Testis (tissue), 3 donors: ENCODE data around the gene SIK2. TPM values are rescaled to one million over a fixed set of nuclear protein-coding genes. Genes with fewer than 3 reads are reported as not detected.

ENCODE experiments used
- DNase-seq: peaks from one replicate; pipeline ENCODE4 v3.0.0-alpha.2; 2019
- H3K27ac ChIP-seq, 2 donors: fragments of 200-600 bp; sonication (generic); one replicate each; pipeline ENCODE4 v1.5.1; 2019
- H3K27me3 ChIP-seq: fragments of 200-600 bp; sonication (generic); one replicate; pipeline ENCODE4 v1.5.1; 2019
- H3K36me3 ChIP-seq: fragments of 200-600 bp; sonication (generic); one replicate; pipeline ENCODE4 v1.5.1; 2017; ENCODE audit warnings: low read depth; ENCODE audit errors: missing control alignments
- H3K4me1 ChIP-seq: fragments of 200-600 bp; sonication (generic); one replicate; pipeline ENCODE4 v1.5.1; 2019
- H3K4me3 ChIP-seq, 2 donors: fragments of 200-600 bp; sonication (generic); one replicate each; pipeline ENCODE4 v1.5.1; 2017 to 2019
- H3K9me3 ChIP-seq: fragments of 200-600 bp; sonication (generic); one replicate; pipeline ENCODE4 v1.5.1; 2017
- POLR2A ChIP-seq: fragments of 450-650 bp; IDR thresholded peaks from one replicate; pipeline ENCODE4 v1.6.1; 2017; ENCODE audit warnings: antibody characterized with exemption, mild to moderate bottlenecking, moderate library complexity
- WGBS, 2 donors: methylation state at CpG; one replicate each; pipeline ENCODE4 v1.1.5; 2018; 5-methylcytosine and 5-hydroxymethylcytosine counted together
- intact Hi-C: fragments of 100-400 bp; cut with DNase I; formaldehyde crosslinking; loops from one replicate; pipeline ENCODE4 v1.15.1; 2023; ENCODE audit warnings: low total_unique reads
- polyA plus RNA-seq: library from polyadenylated mRNA; stranded (reverse); fragments of 350-450 nt; fragmentation: Illumina TruSeq; extraction: RNeasy Lipid Tissue Mini Kit (QIAGEN cat#74804); gene quantifications from one replicate; pipeline ENCODE4 v1.2.3, GENCODE V29; 2014; ENCODE audit warnings: low read depth, low replicate concordance; ENCODE audit not compliant: insufficient read depth
- total RNA-seq, 2 donors: library from RNA; depleted of rRNA; stranded (reverse); fragments of >200 nt; gene quantifications; one replicate each; pipeline ENCODE4 v1.2.3, GENCODE V29; 2016
- TF ChIP-seq, protein P1 (sequence below), 3 experiments: fragments of 450-650 bp in 2 of 3; fragments of 200-600 bp in 1 of 3; sonication (generic) in 1 of 3; IDR thresholded peaks; one replicate each; pipeline ENCODE4 v1.5.1; 2016 to 2019; ENCODE audit warnings: antibody characterized with exemption in 3 of 3, mild to moderate bottlenecking in 2 of 3, moderate library complexity in 1 of 3

The SIK2 gene
- total and polyA plus RNA-seq, 3 donors from 2014 or later = 7.6 to 9.8 (median 8.9) TPM

DNA sequence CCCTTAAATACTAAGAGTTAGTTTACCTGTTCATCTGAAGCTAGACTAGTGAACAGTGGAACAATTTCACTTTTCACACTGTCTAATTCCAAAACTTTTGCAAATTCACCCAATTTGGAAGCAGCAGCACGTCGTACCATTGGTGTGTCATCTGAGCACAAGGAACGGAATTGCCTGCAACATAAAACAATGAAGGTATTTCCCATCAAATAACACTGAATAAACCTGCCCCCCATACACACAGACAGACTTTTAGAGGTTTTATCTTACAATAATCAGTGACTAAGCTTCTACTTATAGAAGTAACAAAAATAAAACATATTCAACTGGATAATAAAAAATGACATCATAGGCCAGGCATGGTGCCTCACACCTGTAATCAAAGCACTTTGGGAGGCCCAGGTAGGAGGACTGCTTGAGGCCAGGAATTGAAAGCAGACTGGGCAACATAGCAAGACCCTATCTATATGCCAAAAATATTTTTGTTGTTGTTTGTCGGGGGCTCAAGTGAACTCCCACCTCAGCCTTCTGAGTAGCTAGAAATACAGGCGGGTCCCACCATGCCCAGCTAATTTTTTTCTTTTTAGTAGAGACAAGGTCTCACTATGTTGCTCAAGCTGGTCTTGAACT is 157.6 kb downstream of the SIK2 start:
- intact Hi-C loops = no loop called here
- no peaks in the 10 kb centered on the region for H3K36me3 ChIP-seq
- no peaks in the 10 kb centered on the region for H3K27me3 ChIP-seq
- DNase-seq = no peak
- WGBS, 2 donors = 75 to 86% methylated on average over 5 of the region's 5 CpGs
- no peaks in the 10 kb centered on the region for H3K9me3 ChIP-seq
- H3K4me1 ChIP-seq = peaks cover 13% of the 10 kb centered on the region
- peak overlapping the region in 1 of 2 donors; percentile 36 for H3K27ac ChIP-seq
- no peak overlapping the region for H3K4me3 ChIP-seq
- TF ChIP-seq POLR2A = no peak
- TF ChIP-seq, protein P1, sequence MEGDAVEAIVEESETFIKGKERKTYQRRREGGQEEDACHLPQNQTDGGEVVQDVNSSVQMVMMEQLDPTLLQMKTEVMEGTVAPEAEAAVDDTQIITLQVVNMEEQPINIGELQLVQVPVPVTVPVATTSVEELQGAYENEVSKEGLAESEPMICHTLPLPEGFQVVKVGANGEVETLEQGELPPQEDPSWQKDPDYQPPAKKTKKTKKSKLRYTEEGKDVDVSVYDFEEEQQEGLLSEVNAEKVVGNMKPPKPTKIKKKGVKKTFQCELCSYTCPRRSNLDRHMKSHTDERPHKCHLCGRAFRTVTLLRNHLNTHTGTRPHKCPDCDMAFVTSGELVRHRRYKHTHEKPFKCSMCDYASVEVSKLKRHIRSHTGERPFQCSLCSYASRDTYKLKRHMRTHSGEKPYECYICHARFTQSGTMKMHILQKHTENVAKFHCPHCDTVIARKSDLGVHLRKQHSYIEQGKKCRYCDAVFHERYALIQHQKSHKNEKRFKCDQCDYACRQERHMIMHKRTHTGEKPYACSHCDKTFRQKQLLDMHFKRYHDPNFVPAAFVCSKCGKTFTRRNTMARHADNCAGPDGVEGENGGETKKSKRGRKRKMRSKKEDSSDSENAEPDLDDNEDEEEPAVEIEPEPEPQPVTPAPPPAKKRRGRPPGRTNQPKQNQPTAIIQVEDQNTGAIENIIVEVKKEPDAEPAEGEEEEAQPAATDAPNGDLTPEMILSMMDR (IDR thresholded peaks at IDR 0.05) = no peak

DNA sequence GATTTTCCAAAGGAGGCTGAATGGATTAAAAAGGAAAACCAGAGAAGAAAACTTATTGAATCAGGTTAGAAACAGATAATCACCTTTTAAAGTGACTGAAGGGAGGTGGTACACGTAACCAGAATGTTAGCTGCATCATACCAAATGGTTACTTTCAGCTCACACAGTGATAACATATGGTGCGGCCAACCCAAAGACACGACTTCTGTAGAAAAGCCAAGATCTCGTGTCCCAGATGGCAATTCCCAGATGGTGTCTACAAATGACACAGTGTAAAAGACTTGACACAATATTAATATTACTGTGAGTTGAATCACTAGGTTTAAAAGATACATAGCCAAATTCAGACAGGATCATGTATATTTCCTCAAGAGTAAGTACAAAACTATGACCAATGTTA is 158.8 kb downstream of the SIK2 start:
- Histone ChIP-seq H3K27ac (no peak overlapping the region), H3K9me3 (no peaks in the 10 kb centered on the region), H3K4me1 (peaks cover 17% of the 10 kb centered on the region), H3K4me3 (no peak overlapping the region), H3K27me3 (no peaks in the 10 kb centered on the region), H3K36me3 (no peaks in the 10 kb centered on the region)
- no peak for DNase-seq
- WGBS, 2 donors = 68 to 74% methylated on average over 4 of the region's 4 CpGs
- intact Hi-C loops = no loop called here
- no peak for TF ChIP-seq POLR2A
- TF ChIP-seq, protein P1 (IDR thresholded peaks at IDR 0.05) = no peak

DNA sequence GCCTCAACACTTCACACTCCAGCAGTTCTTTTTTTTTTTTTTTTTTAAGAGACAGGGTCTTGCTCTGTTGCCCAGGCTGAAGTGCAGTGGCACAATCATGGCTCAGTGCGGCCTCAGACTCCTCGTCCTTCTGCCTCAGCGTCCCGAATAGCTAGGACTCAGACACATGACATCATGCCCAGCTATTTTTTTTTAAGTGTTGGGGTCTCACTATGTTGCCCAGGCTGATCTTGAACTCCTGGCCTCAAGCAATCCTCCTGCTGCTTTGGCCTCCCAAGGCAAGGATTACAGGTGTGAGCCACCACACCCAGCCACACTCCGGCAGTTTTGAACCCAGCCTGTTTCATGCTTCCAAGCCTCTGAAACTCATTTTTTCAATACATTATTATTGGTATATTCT is 160.3 kb downstream of the SIK2 start:
- peaks cover 22% of the 10 kb centered on the region for H3K4me1 ChIP-seq
- WGBS, 2 donors = 96 to 97% methylated on average over 5 of the region's 5 CpGs
- no peaks in the 10 kb centered on the region for H3K36me3 ChIP-seq

DNA sequence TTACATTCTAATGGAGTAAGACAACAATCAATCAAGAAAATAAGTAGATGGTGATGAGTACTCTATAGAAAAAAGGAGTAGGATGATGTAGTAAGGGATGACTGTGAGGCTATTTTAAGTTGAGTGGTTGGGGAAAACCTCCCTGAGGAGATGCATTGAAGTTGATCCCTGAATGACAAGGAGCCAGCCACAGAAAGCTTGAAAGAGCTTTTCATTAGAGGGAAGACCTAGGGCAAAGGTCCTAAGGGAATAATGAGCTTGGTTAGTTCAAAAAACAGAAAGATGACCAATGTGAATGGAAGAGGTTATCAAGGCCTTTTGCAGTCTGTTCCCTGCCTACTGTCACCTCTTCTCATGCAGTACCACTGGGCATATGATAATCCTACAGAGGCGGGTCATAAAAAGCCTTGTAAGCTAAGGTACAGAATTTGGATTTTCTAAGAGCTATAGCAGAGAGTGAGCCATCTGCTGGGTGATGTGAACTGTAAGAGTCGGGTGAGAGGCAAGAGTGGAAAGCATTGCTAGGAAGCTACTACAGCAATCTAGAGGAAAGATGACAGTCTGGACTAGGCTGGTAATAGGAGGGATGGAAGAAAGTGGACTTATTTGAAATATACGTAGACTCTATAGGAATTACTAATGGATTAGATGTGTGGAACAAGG is 160.9 kb downstream of the SIK2 start:
- no peak overlapping the region for H3K4me3 ChIP-seq
- WGBS, 2 donors = 90 to 95% methylated on average over 3 of the region's 3 CpGs
- intact Hi-C loops = no loop called here
- no peaks in the 10 kb centered on the region for H3K36me3 ChIP-seq
- TF ChIP-seq, protein P1 (IDR thresholded peaks at IDR 0.05) = no peak
- TF ChIP-seq POLR2A = no peak
- H3K27me3 ChIP-seq = no peaks in the 10 kb centered on the region
- no peaks in the 10 kb centered on the region for H3K9me3 ChIP-seq
- DNase-seq = no peak
- peaks cover 22% of the 10 kb centered on the region for H3K4me1 ChIP-seq
- no peak overlapping the region for H3K27ac ChIP-seq

More for the DNA sequence above, 160.3 kb downstream of the SIK2 start:
- intact Hi-C loops = no loop called here
- Histone ChIP-seq H3K27ac (no peak overlapping the region), H3K4me3 (no peak overlapping the region), H3K9me3 (no peaks in the 10 kb centered on the region), H3K27me3 (no peaks in the 10 kb centered on the region)
- TF ChIP-seq, protein P1 (IDR thresholded peaks at IDR 0.05) = no peak
- no peak for TF ChIP-seq POLR2A
- DNase-seq = no peak
